WERI-Rb-1 (cell line): ENCODE measurements around the gene CHPT1.

Source experiments
- DNase-seq: peaks from one replicate; pipeline ENCODE4 v3.0.0-alpha.2; 2020
- H3K27ac ChIP-seq: fragments of 250-450 bp; sonication (Bioruptor Pico); 2 replicates; pipeline ENCODE4 v1.5.1; 2020; ENCODE audit warnings: mild to moderate bottlenecking, moderate library complexity
- H3K27me3 ChIP-seq: fragments of 250-450 bp; sonication (Bioruptor Pico); 2 replicates; pipeline ENCODE4 v1.5.1; 2021; ENCODE audit warnings: mild to moderate bottlenecking, low read depth, moderate library complexity; ENCODE audit not compliant: insufficient read depth, severe bottlenecking
- H3K36me3 ChIP-seq: fragments of 250-450 bp; sonication (Bioruptor Pico); 2 replicates; pipeline ENCODE4 v1.5.1; 2020; ENCODE audit warnings: mild to moderate bottlenecking, moderate library complexity
- H3K4me3 ChIP-seq: 2 replicates; pipeline ENCODE4 v1.5.1; 2011; ENCODE audit warnings: low read depth, mild to moderate bottlenecking, control low read depth, low read length
- H3K9me3 ChIP-seq: fragments of 250-450 bp; sonication (Bioruptor Pico); 2 replicates; pipeline ENCODE4 v1.5.1; 2021; ENCODE audit warnings: mild to moderate bottlenecking, moderate library complexity; ENCODE audit not compliant: severe bottlenecking
- TF ChIP-seq, protein P1 (sequence below): IDR thresholded peaks from 2 replicates; pipeline ENCODE4 v1.5.1; 2011; ENCODE audit warnings: low read depth, mild to moderate bottlenecking, control low read depth, inconsistent platforms, low read length

CHPT1 gene

DNA sequence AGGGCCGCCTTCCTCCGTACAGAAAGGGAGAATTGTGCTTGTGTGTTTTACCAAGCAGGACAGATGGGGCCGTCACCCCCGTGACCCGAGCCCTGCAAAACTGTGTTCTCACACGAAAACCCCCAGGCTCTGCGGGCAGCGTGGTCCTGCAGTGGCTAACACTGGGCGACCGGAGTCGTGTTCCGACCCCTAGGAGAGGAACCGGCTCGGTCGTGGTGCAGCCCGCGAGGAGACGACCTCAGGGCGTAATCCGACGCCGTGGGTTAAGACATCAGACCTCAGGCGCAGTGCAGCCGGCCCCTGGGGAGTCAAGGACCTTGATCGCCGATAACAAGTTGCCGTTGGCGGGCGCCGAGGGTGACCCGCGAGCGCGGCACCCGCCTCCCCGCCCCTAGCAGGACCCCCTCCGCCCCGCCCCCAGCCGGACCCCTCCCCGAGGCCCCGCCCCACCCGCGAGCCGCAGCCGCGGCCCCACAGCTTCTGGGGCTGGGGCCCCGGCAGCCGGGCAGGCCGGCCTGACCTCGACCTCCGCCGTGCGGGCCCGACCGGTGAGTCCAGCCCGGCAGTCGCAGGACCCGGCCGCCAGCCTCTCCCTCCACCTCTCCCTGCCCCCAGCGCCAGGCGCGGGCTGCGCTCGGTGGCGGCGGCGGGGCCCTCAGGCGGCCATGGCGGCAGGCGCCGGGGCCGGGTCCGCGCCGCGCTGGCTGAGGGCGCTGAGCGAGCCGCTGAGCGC is at the start of gene CHPT1:
TSS of gene CHPT1 (plus strand) at position 444 of the 733 bp plus-strand sequence. CDS start at position 666, 222 bp downstream.
- H3K4me3 ChIP-seq, result peak within 1 kb of the TSS; percentile 71
- H3K36me3 ChIP-seq, result no peaks in the 10 kb centered on the region
- DNase-seq, result peak; percentile 88
- TF ChIP-seq, protein P1, sequence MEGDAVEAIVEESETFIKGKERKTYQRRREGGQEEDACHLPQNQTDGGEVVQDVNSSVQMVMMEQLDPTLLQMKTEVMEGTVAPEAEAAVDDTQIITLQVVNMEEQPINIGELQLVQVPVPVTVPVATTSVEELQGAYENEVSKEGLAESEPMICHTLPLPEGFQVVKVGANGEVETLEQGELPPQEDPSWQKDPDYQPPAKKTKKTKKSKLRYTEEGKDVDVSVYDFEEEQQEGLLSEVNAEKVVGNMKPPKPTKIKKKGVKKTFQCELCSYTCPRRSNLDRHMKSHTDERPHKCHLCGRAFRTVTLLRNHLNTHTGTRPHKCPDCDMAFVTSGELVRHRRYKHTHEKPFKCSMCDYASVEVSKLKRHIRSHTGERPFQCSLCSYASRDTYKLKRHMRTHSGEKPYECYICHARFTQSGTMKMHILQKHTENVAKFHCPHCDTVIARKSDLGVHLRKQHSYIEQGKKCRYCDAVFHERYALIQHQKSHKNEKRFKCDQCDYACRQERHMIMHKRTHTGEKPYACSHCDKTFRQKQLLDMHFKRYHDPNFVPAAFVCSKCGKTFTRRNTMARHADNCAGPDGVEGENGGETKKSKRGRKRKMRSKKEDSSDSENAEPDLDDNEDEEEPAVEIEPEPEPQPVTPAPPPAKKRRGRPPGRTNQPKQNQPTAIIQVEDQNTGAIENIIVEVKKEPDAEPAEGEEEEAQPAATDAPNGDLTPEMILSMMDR, result no peak
- H3K27me3 ChIP-seq, result no peaks in the 10 kb centered on the region
- peak within 1 kb of the TSS; percentile 94 for H3K27ac ChIP-seq
- no peaks in the 10 kb centered on the region for H3K9me3 ChIP-seq

DNA sequence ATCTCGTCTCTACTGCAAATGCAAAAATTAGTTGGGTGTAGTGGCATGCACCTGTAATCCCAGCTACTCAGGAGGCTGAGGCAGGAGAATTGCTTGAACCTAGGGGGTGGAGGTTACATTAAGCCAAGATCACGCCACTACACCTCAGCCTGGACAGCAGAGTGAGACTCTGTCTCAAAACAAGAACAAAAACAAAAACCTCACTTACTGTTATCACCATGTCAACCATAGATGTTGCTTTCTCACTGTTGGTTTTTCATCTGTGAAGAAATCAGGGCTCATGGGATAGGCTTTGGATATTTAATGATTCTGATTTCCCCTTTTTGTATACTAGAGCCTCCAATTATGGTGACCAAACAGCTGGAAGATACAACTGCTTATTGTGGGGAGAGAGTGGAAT is 49.7 kb upstream of the CHPT1 start:
- no peak overlapping the region for H3K27ac ChIP-seq
- DNase-seq, result no peak
- H3K27me3 ChIP-seq, result no peaks in the 10 kb centered on the region
- H3K9me3 ChIP-seq, result no peaks in the 10 kb centered on the region
- no peak overlapping the region for H3K4me3 ChIP-seq
- TF ChIP-seq, protein P1, result no peak
- no peaks in the 10 kb centered on the region for H3K36me3 ChIP-seq

DNA sequence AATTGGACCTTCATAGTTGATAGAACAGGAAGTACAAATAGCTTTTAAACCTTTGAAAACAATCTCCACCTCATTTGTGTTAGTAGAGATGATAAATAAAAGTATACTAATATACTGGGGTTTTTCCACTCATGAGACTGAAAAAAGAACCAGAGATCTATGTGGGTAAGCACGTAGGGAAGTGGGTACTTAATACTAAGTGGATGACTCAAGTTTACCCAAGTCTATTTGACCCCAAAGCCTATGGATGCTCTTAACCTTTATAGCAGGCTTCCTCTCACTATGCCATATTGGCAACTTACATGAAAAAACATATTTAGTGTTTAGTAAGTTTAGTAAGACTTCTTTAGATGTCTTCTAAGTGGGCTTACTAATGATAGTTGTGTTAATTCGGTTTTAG is 49.2 kb upstream of the CHPT1 start:
- no peak for DNase-seq
- H3K36me3 ChIP-seq, result no peaks in the 10 kb centered on the region
- no peak overlapping the region for H3K4me3 ChIP-seq
- TF ChIP-seq, protein P1, result no peak
- H3K27ac ChIP-seq, result no peak overlapping the region
- no peaks in the 10 kb centered on the region for H3K27me3 ChIP-seq
- no peaks in the 10 kb centered on the region for H3K9me3 ChIP-seq

DNA sequence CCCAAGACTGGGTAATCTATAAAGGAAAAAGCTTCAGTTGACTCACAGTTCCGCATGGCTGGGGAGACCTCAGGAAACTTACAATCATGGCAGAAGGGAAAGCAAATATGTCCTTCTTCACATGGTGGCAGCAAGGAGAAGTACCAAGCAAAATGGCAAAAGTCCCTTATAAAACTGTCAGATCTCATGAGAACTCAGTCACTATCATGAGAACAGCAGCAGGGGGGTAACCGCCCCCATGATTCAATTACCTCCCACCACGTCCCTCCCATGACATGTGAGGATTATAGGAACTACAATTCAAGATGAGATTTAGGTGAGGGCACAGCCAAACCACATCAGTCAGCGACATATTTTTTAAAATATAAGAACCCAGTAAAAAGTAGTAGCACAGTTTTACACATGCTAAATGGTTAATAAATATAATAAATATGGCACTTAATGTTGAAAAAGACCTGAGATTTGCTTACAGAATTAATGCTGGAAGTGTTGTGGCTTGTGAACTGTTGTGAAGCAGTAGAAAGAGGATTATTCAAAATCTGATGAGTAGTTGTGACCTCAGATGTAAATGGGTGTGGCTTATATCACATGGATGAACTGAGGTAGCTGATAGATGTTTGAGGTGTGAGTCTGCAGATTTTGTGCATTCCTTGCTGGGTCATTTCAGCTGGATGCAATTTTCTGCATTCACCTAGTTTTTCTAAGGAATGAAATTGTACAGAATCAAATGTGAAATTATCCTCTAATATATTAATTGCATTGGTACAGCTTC is 46.9 kb upstream of the CHPT1 start:
- no peak for DNase-seq
- Histone ChIP-seq H3K27me3 (no peaks in the 10 kb centered on the region), H3K4me3 (no peak overlapping the region), H3K36me3 (no peaks in the 10 kb centered on the region), H3K9me3 (no peaks in the 10 kb centered on the region), H3K27ac (no peak overlapping the region)
- TF ChIP-seq, protein P1, result no peak

DNA sequence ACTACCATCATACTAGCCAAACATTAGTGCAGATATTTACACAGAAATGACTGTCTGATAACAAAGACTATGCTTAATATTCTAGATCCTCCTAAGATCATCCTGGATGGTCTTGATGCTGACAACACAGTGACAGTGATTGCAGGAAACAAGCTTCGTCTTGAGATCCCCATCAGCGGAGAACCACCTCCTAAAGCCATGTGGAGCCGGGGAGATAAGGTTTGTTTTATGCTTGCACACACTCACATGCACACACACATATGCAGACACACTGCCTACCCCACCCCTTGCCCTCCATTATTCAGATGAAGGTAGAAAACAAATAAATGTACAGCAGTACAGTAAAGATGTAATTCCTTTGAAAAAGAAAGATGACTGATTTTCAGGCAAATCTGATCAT is 44.4 kb upstream of the CHPT1 start:
- Histone ChIP-seq H3K27me3 (no peaks in the 10 kb centered on the region), H3K36me3 (no peaks in the 10 kb centered on the region), H3K27ac (no peak overlapping the region), H3K9me3 (no peaks in the 10 kb centered on the region), H3K4me3 (no peak overlapping the region)
- TF ChIP-seq, protein P1, result no peak
- no peak for DNase-seq
